ENCODE data around the gene NUMB.
A peak's percentile ranks its signal among the peaks of the same experiment; 100 is the strongest.

The NUMB gene

GRCh38 chr14:73241481-73242165 is 216.7 kb downstream of the NUMB start:
- Histone ChIP-seq H3K27me3 (replicated peaks; ENCODE audit: control insufficient read depth, insufficient read depth, low read length) (peaks cover 3% of the 10 kb centered on the region; the same call in 1 of the 2 replicates), H3K4me3 (replicated peaks; ENCODE audit: low read depth, low read length) (no peak overlapping the region)

DNA sequence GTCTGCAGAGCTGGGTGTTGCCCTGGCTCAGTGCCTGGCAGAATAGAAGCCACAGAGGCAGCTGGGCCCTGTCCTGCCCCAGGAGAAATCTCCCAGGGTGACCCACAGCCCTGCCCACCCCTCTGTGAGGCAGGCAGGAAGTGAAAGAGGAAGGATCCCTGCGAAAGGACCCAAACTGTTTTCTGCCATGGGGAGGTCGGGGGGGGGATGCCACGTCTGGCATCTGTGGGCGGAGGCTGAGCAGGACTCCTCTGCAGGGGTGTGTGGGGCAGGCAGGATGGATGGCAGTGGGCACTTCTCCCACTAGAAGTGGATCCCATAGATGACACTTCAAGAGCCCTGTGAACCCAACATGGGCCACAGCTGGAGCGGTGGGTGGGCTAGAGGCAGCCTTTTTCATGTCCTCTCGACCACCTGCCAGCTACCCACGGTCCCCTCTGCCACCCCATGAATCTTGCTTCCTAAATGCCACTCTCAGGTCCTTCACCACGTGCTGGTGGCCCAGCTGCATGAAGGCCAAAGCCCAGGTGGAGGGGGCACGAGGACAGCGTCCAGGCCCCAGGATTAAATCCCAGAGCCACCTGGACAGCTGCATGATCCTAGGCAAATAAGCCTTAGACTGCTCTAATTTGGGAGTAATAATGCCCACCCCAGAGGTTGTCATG is 217.4 kb downstream of the NUMB start:
- Histone ChIP-seq H3K27me3 (replicated peaks; ENCODE audit: control insufficient read depth, insufficient read depth, low read length) (peaks cover 3% of the 10 kb centered on the region; the same call in 1 of the 2 replicates), H3K4me3 (replicated peaks; ENCODE audit: low read depth, low read length) (no peak overlapping the region), H3K36me3 (ENCODE audit: control insufficient read depth, insufficient read depth, low read length) (no peaks in the 10 kb centered on the region)
- DNase-seq (ENCODE audit: extremely low read depth, insufficient read length) = no peak
- no peak for TF ChIP-seq CTCF (IDR thresholded peaks at IDR 0.05; ENCODE audit: insufficient read depth, low read length, poor library complexity, severe bottlenecking)

More at GRCh38 chr14:73241481-73242165, 216.7 kb downstream of the NUMB start:
- TF ChIP-seq CTCF (IDR thresholded peaks at IDR 0.05; ENCODE audit: insufficient read depth, low read length, poor library complexity, severe bottlenecking) = no peak
- no peaks in the 10 kb centered on the region for H3K36me3 ChIP-seq (ENCODE audit: control insufficient read depth, insufficient read depth, low read length)
- no peak for DNase-seq (ENCODE audit: extremely low read depth, insufficient read length)

GRCh38 chr14:73239393-73240241 is 218.7 kb downstream of the NUMB start:
- no peak for DNase-seq (ENCODE audit: extremely low read depth, insufficient read length)
- H3K36me3 ChIP-seq (ENCODE audit: control insufficient read depth, insufficient read depth, low read length) = no peaks in the 10 kb centered on the region
- no peak overlapping the region for H3K4me3 ChIP-seq (replicated peaks; ENCODE audit: low read depth, low read length)
- no peak for TF ChIP-seq CTCF (IDR thresholded peaks at IDR 0.05; ENCODE audit: insufficient read depth, low read length, poor library complexity, severe bottlenecking)
- peaks cover 3% of the 10 kb centered on the region; the same call in 1 of the 2 replicates for H3K27me3 ChIP-seq (replicated peaks; ENCODE audit: control insufficient read depth, insufficient read depth, low read length)

DNA sequence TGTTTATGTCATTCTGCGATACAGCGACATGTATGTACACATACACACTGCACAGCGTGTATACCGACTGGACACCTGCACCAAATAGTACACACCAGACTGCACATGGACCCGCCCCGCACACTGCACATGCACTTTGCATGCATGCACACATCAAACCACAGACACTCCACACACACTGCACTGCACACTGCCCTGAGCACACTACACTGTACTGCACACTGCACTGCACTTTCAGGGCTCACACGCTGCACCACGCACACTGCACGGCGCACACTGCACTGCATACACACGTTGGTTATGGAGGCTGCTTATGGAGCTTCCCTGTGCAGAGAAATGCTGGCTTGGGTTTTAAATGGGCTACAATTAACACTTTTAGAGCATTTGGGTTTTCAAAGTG is 219.4 kb downstream of the NUMB start:
- peaks cover 3% of the 10 kb centered on the region; the same call in 1 of the 2 replicates for H3K27me3 ChIP-seq (replicated peaks; ENCODE audit: control insufficient read depth, insufficient read depth, low read length)
- H3K36me3 ChIP-seq (ENCODE audit: control insufficient read depth, insufficient read depth, low read length) = no peaks in the 10 kb centered on the region
- no peak for TF ChIP-seq CTCF (IDR thresholded peaks at IDR 0.05; ENCODE audit: insufficient read depth, low read length, poor library complexity, severe bottlenecking)
- no peak overlapping the region for H3K4me3 ChIP-seq (replicated peaks; ENCODE audit: low read depth, low read length)
- DNase-seq (ENCODE audit: extremely low read depth, insufficient read length) = no peak

DNA sequence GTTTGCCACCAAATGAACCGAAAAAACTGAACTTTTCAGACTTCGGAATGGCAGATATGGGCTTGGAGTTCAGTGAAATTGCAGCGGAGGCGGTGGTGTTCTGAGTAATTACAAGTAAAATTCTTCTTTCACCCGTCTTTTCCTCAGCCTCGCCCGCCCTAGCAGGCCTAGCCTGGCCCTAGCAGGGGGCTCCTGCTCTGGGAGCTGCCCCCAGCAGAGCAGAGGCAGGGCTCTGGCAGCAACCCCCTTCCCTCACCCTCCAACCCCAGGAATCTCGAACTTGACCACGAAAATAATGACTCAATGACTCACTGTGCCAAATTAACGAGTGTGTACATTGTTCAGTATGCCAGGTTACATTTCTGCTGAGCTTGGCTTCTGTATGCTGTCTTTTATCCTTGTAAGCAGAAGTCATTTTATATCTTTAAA is 219.9 kb downstream of the NUMB start:
- Histone ChIP-seq H3K27me3 (replicated peaks; ENCODE audit: control insufficient read depth, insufficient read depth, low read length) (peaks cover 3% of the 10 kb centered on the region; the same call in 1 of the 2 replicates), H3K4me3 (replicated peaks; ENCODE audit: low read depth, low read length) (peak overlapping the region; percentile 36; the same call in 1 of the 2 replicates), H3K36me3 (ENCODE audit: control insufficient read depth, insufficient read depth, low read length) (no peaks in the 10 kb centered on the region)
- DNase-seq (ENCODE audit: extremely low read depth, insufficient read length) = no peak
- TF ChIP-seq CTCF (IDR thresholded peaks at IDR 0.05; ENCODE audit: insufficient read depth, low read length, poor library complexity, severe bottlenecking) = no peak

Measured in GM06990 (cell line).